Measurements from ENCODE around the gene CHST6. TPM values are rescaled to one million over a fixed set of nuclear protein-coding genes. Genes with fewer than 3 reads are reported as not detected.

Gene CHST6
- total RNA-seq, 1 experiment from 2014 or later, result 20.8 TPM

GRCh38 chr16:75532142-75532765, 37.0 kb upstream of the CHST6 start:
- no peak overlapping the region for H3K18ac ChIP-seq (ENCODE audit: insufficient read length, low read depth, low read length)
- H3K4ac ChIP-seq (ENCODE audit: low read depth, low read length), result no peak overlapping the region
- no peak overlapping the region for H4K5ac ChIP-seq (ENCODE audit: insufficient read length, low read depth, low read length)
- no peaks in the 10 kb centered on the region for H3K79me1 ChIP-seq (ENCODE audit: insufficient read depth, low read depth, low read length, poor library complexity, severe bottlenecking)
- H3K4me2 ChIP-seq (ENCODE audit: insufficient read depth, insufficient read length, low read length), result no peak overlapping the region
- Mint-ChIP-seq H3K27ac (no peak overlapping the region; a peak in 1 of 7 replicates), H3K4me3 (no peak overlapping the region), H3K36me3 (ENCODE audit: insufficient read depth in 1 of 3, low read depth in 3 of 3) (peaks cover 0 to 3% (median 0%) of the 10 kb centered on the region in 3 experiments; a peak in 1 of 7 replicates), H3K4me1 (peaks cover 12 to 14% of the 10 kb centered on the region in 2 experiments), H3K9me3 (no peaks in the 10 kb centered on the region), H3K27me3 (ENCODE audit: low read depth) (no peaks in the 10 kb centered on the region; the same call in 1 of the 2 replicates)
- H2AFZ ChIP-seq (ENCODE audit: low read length), result no peak overlapping the region
- no peak overlapping the region for H4K91ac ChIP-seq (ENCODE audit: insufficient read length, low read depth, low read length)
- H2BK5ac ChIP-seq (ENCODE audit: insufficient read length, low read length), result no peak overlapping the region
- H2BK12ac ChIP-seq (ENCODE audit: insufficient read length, low read depth, low read length), result no peak overlapping the region
- no peak overlapping the region for H2BK120ac ChIP-seq (ENCODE audit: low read depth, low read length, poor library complexity, severe bottlenecking)
- no peaks in the 10 kb centered on the region for H3K27me3 ChIP-seq (ENCODE audit: insufficient read depth, low read length)
- no peak overlapping the region for H2BK15ac ChIP-seq (ENCODE audit: low read depth, low read length)
- no peak overlapping the region for H3K27ac ChIP-seq (ENCODE audit: insufficient read length, low read depth, low read length)
- H3T11ph ChIP-seq (ENCODE audit: low read length), result no peak overlapping the region
- no peaks in the 10 kb centered on the region for H3K79me2 ChIP-seq (ENCODE audit: insufficient read depth, low read length)
- H3K14ac ChIP-seq (ENCODE audit: insufficient read depth, low read length), result no peak overlapping the region
- no peaks in the 10 kb centered on the region for H3K4me1 ChIP-seq (ENCODE audit: insufficient read depth, low read length)
- H4K20me1 ChIP-seq (ENCODE audit: control insufficient read depth, insufficient read depth, insufficient read length), result no peaks in the 10 kb centered on the region
- H3K9ac ChIP-seq (ENCODE audit: extremely low read depth, insufficient read length, low read length), result no peak overlapping the region
- H3K9me3 ChIP-seq (ENCODE audit: control insufficient read depth, low read depth, low read length), result no peaks in the 10 kb centered on the region
- no peak for TF ChIP-seq CTCF (conservative IDR thresholded peaks at IDR 0.05)
- WGBS (ENCODE audit: extremely low coverage, insufficient read length, low lambda C conversion rate), result no CpG with 5 or more reads among the region's 8 CpGs
- H3K23me2 ChIP-seq (ENCODE audit: insufficient read length, low read depth, low read length, poor library complexity, severe bottlenecking), result no peaks in the 10 kb centered on the region
- DNase-seq, result no peak
- no peak overlapping the region for H3K23ac ChIP-seq (ENCODE audit: insufficient read length, low read depth, low read length)
- no peak overlapping the region for H4K8ac ChIP-seq (replicated peaks; ENCODE audit: insufficient read length, low read depth, low read length)
- no peak overlapping the region for H3K56ac ChIP-seq (ENCODE audit: insufficient read length, low read depth, low read length)
- H2BK20ac ChIP-seq (ENCODE audit: low read depth, low read length, poor library complexity, severe bottlenecking), result no peak overlapping the region
- no peak overlapping the region for H2AK5ac ChIP-seq (ENCODE audit: insufficient read length, low read length)

All from H9 (cell line).